IMR-90 (cell line): ENCODE results near the gene SLC8A1. TPM values are rescaled to one million over a fixed set of nuclear protein-coding genes. Genes with fewer than 3 reads are reported as not detected.

Experiments
- ATAC-seq: fragments of 200-7000 bp; cut with Tn5 transposase; 2 replicates; pipeline ENCODE4 v1.9.1; 2020; ENCODE audit warnings: low read depth, mild to moderate bottlenecking, moderate library complexity
- BruUV-seq: library from RNA; stranded (reverse); fragments of 400-500 nt; replicated peaks from 2 replicates; lab custom pipeline; 2021; lab: Mats Ljungman, UMichigan
- CTCF ChIA-PET: fragments of 300-600 bp; formaldehyde crosslinking; extraction: SDS; loops from one replicate; lab custom pipeline; 2021; ENCODE audit warnings: antibody characterized with exemption; lab: Yijun Ruan, JAX
- POLR2A ChIA-PET: fragments of 300-600 bp; sonication (Branson Sonifier 250); formaldehyde crosslinking; loops from one replicate; lab custom pipeline; 2022; ENCODE audit warnings: antibody characterized with exemption; ENCODE audit not compliant: unreplicated experiment; lab: Charles Lee
- DNase-seq: peaks from one replicate; pipeline ENCODE4 v3.0.0; 2013
- H2AFZ ChIP-seq: replicated peaks from 2 replicates; pipeline ENCODE3; 2013; ENCODE audit warnings: low read length, mild to moderate bottlenecking; ENCODE audit not compliant: poor library complexity
- H2AK5ac ChIP-seq: 2 replicates; pipeline ENCODE4 v1.6.1; 2013; ENCODE audit warnings: low read depth, low read length, inconsistent platforms
- H2AK9ac ChIP-seq: replicated peaks from 2 replicates; pipeline ENCODE3; 2013; ENCODE audit warnings: mild to moderate bottlenecking, low read depth, low read length, moderate library complexity; ENCODE audit not compliant: poor library complexity
- H2BK120ac ChIP-seq: 2 replicates; pipeline ENCODE4 v1.6.1; 2013; ENCODE audit warnings: low read depth, low read length, inconsistent platforms
- H2BK15ac ChIP-seq: 3 replicates; pipeline ENCODE4 v1.6.1; 2013; ENCODE audit warnings: low read depth, low read length, inconsistent platforms
- H2BK20ac ChIP-seq: 2 replicates; pipeline ENCODE4 v1.6.1; 2013; ENCODE audit warnings: low read depth, mild to moderate bottlenecking, inconsistent platforms, low read length, moderate library complexity
- H2BK5ac ChIP-seq: 2 replicates; pipeline ENCODE4 v1.6.1; 2013; ENCODE audit warnings: mild to moderate bottlenecking, low read depth, low read length, inconsistent platforms; ENCODE audit not compliant: poor library complexity, severe bottlenecking
- H3K14ac ChIP-seq: replicated peaks from 2 replicates; pipeline ENCODE4 v1.6.1; 2013; ENCODE audit warnings: low read depth, low read length, inconsistent platforms
- H3K18ac ChIP-seq: 2 replicates; pipeline ENCODE4 v1.6.1; 2013; ENCODE audit warnings: low read depth, low read length, control low read depth
- H3K23ac ChIP-seq: 2 replicates; pipeline ENCODE4 v1.6.1; 2013; ENCODE audit warnings: low read depth, low read length, inconsistent platforms
- H3K27ac ChIP-seq: 2 replicates; pipeline ENCODE4 v1.5.1; 2013; ENCODE audit warnings: mild to moderate bottlenecking, control low read depth, low read length; ENCODE audit not compliant: insufficient read depth
- H3K27me3 ChIP-seq: 2 replicates; pipeline ENCODE4 v1.6.1; 2013; ENCODE audit warnings: low read length; ENCODE audit not compliant: control insufficient read depth, insufficient read depth
- H3K36me3 ChIP-seq: 2 replicates; pipeline ENCODE4 v1.6.1; 2013; ENCODE audit warnings: low read length, mixed read lengths; ENCODE audit not compliant: control insufficient read depth, insufficient read depth
- H3K4ac ChIP-seq: 2 replicates; pipeline ENCODE4 v1.6.1; 2013; ENCODE audit warnings: low read depth, low read length, inconsistent platforms
- H3K4me1 ChIP-seq: 2 replicates; pipeline ENCODE4 v1.6.1; 2013; ENCODE audit warnings: low read length, mixed read lengths; ENCODE audit not compliant: control insufficient read depth, insufficient read depth
- H3K4me2 ChIP-seq: 2 replicates; pipeline ENCODE4 v1.6.1; 2013; ENCODE audit warnings: low read depth, mild to moderate bottlenecking, control low read depth, low read length, moderate library complexity
- H3K4me3 ChIP-seq: 2 replicates; pipeline ENCODE4 v1.5.1; 2013; ENCODE audit warnings: low read depth, mild to moderate bottlenecking, control low read depth, low read length, moderate library complexity; ENCODE audit not compliant: insufficient read depth
- H3K56ac ChIP-seq: 2 replicates; pipeline ENCODE4 v1.6.1; 2013; ENCODE audit warnings: low read length, inconsistent platforms; ENCODE audit not compliant: insufficient read depth; ENCODE audit errors: extremely low read depth
- H3K79me1 ChIP-seq, 2 experiments: 2 replicates each; pipeline ENCODE4 v1.6.1; 2013; ENCODE audit warnings: low read length in 2 of 2, inconsistent platforms in 1 of 2, low read depth in 1 of 2
- H3K9ac ChIP-seq: 2 replicates; pipeline ENCODE4 v1.6.1; 2013; ENCODE audit warnings: low read depth, low read length, control low read depth
- H3K9me1 ChIP-seq: 2 replicates; pipeline ENCODE4 v1.6.1; 2013; ENCODE audit warnings: low read length, inconsistent platforms; ENCODE audit not compliant: insufficient read depth
- H3K9me3 ChIP-seq: 2 replicates; pipeline ENCODE4 v1.6.1; 2013; ENCODE audit warnings: low read length; ENCODE audit not compliant: control insufficient read depth, insufficient read depth
- H4K20me1 ChIP-seq: 2 replicates; pipeline ENCODE4 v1.6.1; 2013; ENCODE audit warnings: low read length, inconsistent platforms; ENCODE audit not compliant: insufficient read depth
- H4K5ac ChIP-seq: 2 replicates; pipeline ENCODE4 v1.6.1; 2013; ENCODE audit warnings: mild to moderate bottlenecking, low read depth, low read length, control low read depth
- H4K8ac ChIP-seq, 2 experiments: 2 replicates each; pipeline ENCODE4 v1.6.1; 2013; ENCODE audit warnings: low read depth in 2 of 2, low read length in 2 of 2, control low read depth in 1 of 2, inconsistent platforms in 1 of 2
- H4K91ac ChIP-seq: 2 replicates; pipeline ENCODE4 v1.6.1; 2013; ENCODE audit warnings: low read depth, low read length, inconsistent platforms; ENCODE audit not compliant: insufficient read depth
- BHLHE40 ChIP-seq: fragments of 150-350 bp; IDR thresholded peaks from 2 replicates; pipeline ENCODE4 v1.6.1; 2016; ENCODE audit warnings: mild to moderate bottlenecking, low read depth, low read length
- CEBPB ChIP-seq: IDR thresholded peaks from 2 replicates; pipeline ENCODE4 v1.6.1; 2012; ENCODE audit warnings: low read depth, low read length, improper control_type of control experiment
- CHD1 ChIP-seq: IDR thresholded peaks from 2 replicates; pipeline ENCODE4 v1.6.1; 2012; ENCODE audit warnings: low read depth, low read length, improper control_type of control experiment
- CTCF ChIP-seq: conservative IDR thresholded peaks from 2 replicates; pipeline ENCODE4 v1.5.1; 2012; ENCODE audit warnings: mild to moderate bottlenecking, low read depth, low read length, improper control_type of control experiment
- ELK1 ChIP-seq: fragments of 150-350 bp; IDR thresholded peaks from 2 replicates; pipeline ENCODE4 v1.6.1; 2016; ENCODE audit warnings: low read depth, mild to moderate bottlenecking, low read length, moderate library complexity, borderline replicate concordance
- FOS ChIP-seq: fragments of 150-350 bp; IDR thresholded peaks from 2 replicates; pipeline ENCODE4 v1.6.1; 2016; ENCODE audit warnings: low read depth, low read length
- MAFK ChIP-seq: IDR thresholded peaks from 2 replicates; pipeline ENCODE4 v1.6.1; 2012; ENCODE audit warnings: low read depth, low read length, improper control_type of control experiment
- MAZ ChIP-seq: IDR thresholded peaks from 2 replicates; pipeline ENCODE4 v1.6.1; 2012; ENCODE audit warnings: low read depth, mild to moderate bottlenecking, low read length, improper control_type of control experiment, moderate library complexity, borderline replicate concordance
- MXI1 ChIP-seq: IDR thresholded peaks from 2 replicates; pipeline ENCODE4 v1.6.1; 2012; ENCODE audit warnings: low read depth, mild to moderate bottlenecking, low read length, moderate library complexity, borderline replicate concordance
- NFE2L2 ChIP-seq: fragments of 150-350 bp; IDR thresholded peaks from 2 replicates; pipeline ENCODE4 v1.6.1; 2016; ENCODE audit warnings: low read depth, mild to moderate bottlenecking, low read length
- POLR2A ChIP-seq: IDR thresholded peaks from 2 replicates; pipeline ENCODE4 v1.6.1; 2012; ENCODE audit warnings: mild to moderate bottlenecking, low read depth, low read length
- RAD21 ChIP-seq: IDR thresholded peaks from 2 replicates; pipeline ENCODE4 v1.6.1; 2012; ENCODE audit warnings: low read length, improper control_type of control experiment
- RCOR1 ChIP-seq: IDR thresholded peaks from 2 replicates; pipeline ENCODE4 v1.6.1; 2012; ENCODE audit warnings: mild to moderate bottlenecking, low read length, improper control_type of control experiment; ENCODE audit not compliant: insufficient replicate concordance
- RFX5 ChIP-seq: IDR thresholded peaks from 2 replicates; pipeline ENCODE4 v1.8.0; 2012; ENCODE audit warnings: low read depth, mild to moderate bottlenecking, low read length, moderate library complexity
- SMC3 ChIP-seq: fragments of 150-350 bp; IDR thresholded peaks from 2 replicates; pipeline ENCODE4 v1.6.1; 2016; ENCODE audit warnings: low read depth, mild to moderate bottlenecking, antibody characterized with exemption, low read length, moderate library complexity
- WGBS, 2 experiments: methylation state at CpG; one replicate each; pipeline versions ENCODE4 v1.1.5 to v1.1.7; 2013; ENCODE audit warnings: missing lambda C conversion rate in 2 of 2; ENCODE audit not compliant: insufficient read length in 1 of 2; ENCODE audit errors: extremely low coverage in 2 of 2; 5-methylcytosine and 5-hydroxymethylcytosine counted together
- dilution Hi-C: fragments of 300-500 bp; cut with HindIII; formaldehyde crosslinking; loops from one replicate; pipeline ENCODE4 v1.14.3; 2018; ENCODE audit warnings: low sequenced_read_pairs; ENCODE audit not compliant: unreplicated experiment
- in situ Hi-C: fragments of 300-500 bp; cut with MboI; formaldehyde crosslinking; loops from 3 replicates; pipeline ENCODE4 v1.14.3; 2019; ENCODE audit warnings: low sequenced_read_pairs, inconsistent platforms, mixed read lengths
- intact Hi-C: fragments of 100-400 bp; cut with micrococcal nuclease; formaldehyde crosslinking; loops from 2 replicates; pipeline ENCODE4 v1.10.0; 2022
- polyA plus RNA-seq, 3 experiments: library from polyadenylated mRNA; depleted of rRNA; stranded (reverse); fragments of >200 nt; gene quantifications; 2 replicates each; pipeline ENCODE4 v1.2.3, GENCODE V29; 2012; ENCODE audit warnings: low replicate concordance in 1 of 3
- total RNA-seq: library from RNA; depleted of rRNA; stranded (reverse); fragments of >200 nt; gene quantifications from 2 replicates; pipeline ENCODE4 v1.2.3, GENCODE V29; 2012
- TF ChIP-seq, protein P1 (sequence below): fragments of 150-350 bp; IDR thresholded peaks from 2 replicates; pipeline ENCODE4 v1.6.1; 2017; ENCODE audit warnings: mild to moderate bottlenecking, antibody characterized with exemption, low read length, low read depth

SLC8A1 gene
- total and polyA plus RNA-seq, 2 of the 4 experiments (the other 2 are of a cell fraction): 7.7 to 57.0 TPM

GRCh38 chr2:40316620-40317019 lies 135.3 kb downstream of the SLC8A1 start:
- H3K79me1 ChIP-seq: peaks cover 5 to 6% of the 10 kb centered on the region in 2 experiments; a peak in 1 of 4 replicates
- no peaks in the 10 kb centered on the region for H3K9me3 ChIP-seq
- H3K27ac ChIP-seq: no peak overlapping the region
- WGBS, 2 experiments: no CpG with 5 or more reads among the region's 1 CpG
- no peak overlapping the region for H2AFZ ChIP-seq
- no peak overlapping the region for H3K14ac ChIP-seq
- H2BK5ac ChIP-seq: no peak overlapping the region
- intact Hi-C loops: no loop called here
- H3K4me2 ChIP-seq: no peak overlapping the region
- no peak overlapping the region for H4K8ac ChIP-seq
- in situ Hi-C loops: no loop called here
- H3K56ac ChIP-seq: no peak overlapping the region
- dilution Hi-C loops: no loop called here
- H2AK9ac ChIP-seq: no peak overlapping the region
- no peak overlapping the region for H4K5ac ChIP-seq
- POLR2A ChIA-PET: no interaction called here
- H2BK120ac ChIP-seq: no peak overlapping the region
- no peaks in the 10 kb centered on the region for H3K36me3 ChIP-seq
- no peak overlapping the region for H3K9ac ChIP-seq
- H4K91ac ChIP-seq: no peak overlapping the region
- H2BK20ac ChIP-seq: no peak overlapping the region
- no peak for ATAC-seq
- H4K20me1 ChIP-seq: no peaks in the 10 kb centered on the region
- H3K4ac ChIP-seq: no peak overlapping the region
- H3K4me1 ChIP-seq: peaks cover 4% of the 10 kb centered on the region
- BruUV-seq: no TSS peak
- no peak overlapping the region for H3K18ac ChIP-seq
- H2BK15ac ChIP-seq: no peak overlapping the region
- no peaks in the 10 kb centered on the region for H3K27me3 ChIP-seq
- H3K23ac ChIP-seq: no peak overlapping the region
- no peak for DNase-seq
- TF ChIP-seq SMC3 (no peak), RAD21 (no peak), MAFK (no peak), RCOR1 (no peak), MAZ (no peak), POLR2A (no peak), RFX5 (no peak), BHLHE40 (no peak), NFE2L2 (no peak), FOS (no peak), MXI1 (no peak), CHD1 (no peak), CTCF (no peak), ELK1 (no peak), CEBPB (no peak)
- TF ChIP-seq, protein P1, sequence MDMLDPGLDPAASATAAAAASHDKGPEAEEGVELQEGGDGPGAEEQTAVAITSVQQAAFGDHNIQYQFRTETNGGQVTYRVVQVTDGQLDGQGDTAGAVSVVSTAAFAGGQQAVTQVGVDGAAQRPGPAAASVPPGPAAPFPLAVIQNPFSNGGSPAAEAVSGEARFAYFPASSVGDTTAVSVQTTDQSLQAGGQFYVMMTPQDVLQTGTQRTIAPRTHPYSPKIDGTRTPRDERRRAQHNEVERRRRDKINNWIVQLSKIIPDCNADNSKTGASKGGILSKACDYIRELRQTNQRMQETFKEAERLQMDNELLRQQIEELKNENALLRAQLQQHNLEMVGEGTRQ: no peak
- peaks cover 3% of the 10 kb centered on the region; the same call in 1 of the 2 replicates for H3K9me1 ChIP-seq
- H2AK5ac ChIP-seq: no peak overlapping the region; the same call in 1 of the 2 replicates
- no peak overlapping the region for H3K4me3 ChIP-seq
- CTCF ChIA-PET: no interaction called here
